ENCODE measurements around the gene SMPX.

SMPX gene

DNA sequence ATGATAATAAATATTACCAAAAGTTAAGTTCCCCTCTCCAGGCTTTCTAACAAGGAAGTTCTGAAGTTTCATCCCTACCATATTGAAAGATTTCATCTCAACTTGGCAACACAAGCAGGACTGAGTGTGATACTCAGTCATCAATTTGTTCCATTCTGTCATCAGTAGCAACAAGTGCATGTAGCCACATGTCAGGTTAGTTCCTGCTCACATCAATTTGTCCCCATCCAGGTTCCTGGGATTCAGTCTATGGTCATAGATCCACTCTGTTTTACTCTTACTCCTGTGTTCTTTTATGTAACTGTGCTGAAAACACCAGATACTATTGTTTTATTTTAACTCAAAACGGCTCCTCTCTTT lies 22.2 kb downstream of the SMPX start:
- Mint-ChIP-seq H3K4me3 (no peak overlapping the region), H3K27me3 (ENCODE audit: low read depth, poor library complexity) (peaks cover 5% of the 10 kb centered on the region), H3K4me1 (peaks cover 32% of the 10 kb centered on the region), H3K36me3 (ENCODE audit: low read depth) (no peaks in the 10 kb centered on the region), H3K27ac (no peak overlapping the region), H3K9me3 (no peaks in the 10 kb centered on the region)
- DNase-seq = no peak
- TF ChIP-seq, protein P1, sequence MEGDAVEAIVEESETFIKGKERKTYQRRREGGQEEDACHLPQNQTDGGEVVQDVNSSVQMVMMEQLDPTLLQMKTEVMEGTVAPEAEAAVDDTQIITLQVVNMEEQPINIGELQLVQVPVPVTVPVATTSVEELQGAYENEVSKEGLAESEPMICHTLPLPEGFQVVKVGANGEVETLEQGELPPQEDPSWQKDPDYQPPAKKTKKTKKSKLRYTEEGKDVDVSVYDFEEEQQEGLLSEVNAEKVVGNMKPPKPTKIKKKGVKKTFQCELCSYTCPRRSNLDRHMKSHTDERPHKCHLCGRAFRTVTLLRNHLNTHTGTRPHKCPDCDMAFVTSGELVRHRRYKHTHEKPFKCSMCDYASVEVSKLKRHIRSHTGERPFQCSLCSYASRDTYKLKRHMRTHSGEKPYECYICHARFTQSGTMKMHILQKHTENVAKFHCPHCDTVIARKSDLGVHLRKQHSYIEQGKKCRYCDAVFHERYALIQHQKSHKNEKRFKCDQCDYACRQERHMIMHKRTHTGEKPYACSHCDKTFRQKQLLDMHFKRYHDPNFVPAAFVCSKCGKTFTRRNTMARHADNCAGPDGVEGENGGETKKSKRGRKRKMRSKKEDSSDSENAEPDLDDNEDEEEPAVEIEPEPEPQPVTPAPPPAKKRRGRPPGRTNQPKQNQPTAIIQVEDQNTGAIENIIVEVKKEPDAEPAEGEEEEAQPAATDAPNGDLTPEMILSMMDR (IDR thresholded peaks at IDR 0.05) = no peak

GRCh38 chrX:21735038-21735767 lies 22.7 kb downstream of the SMPX start:
- peaks cover 27% of the 10 kb centered on the region for H3K4me1 Mint-ChIP-seq
- no peak overlapping the region for H3K27ac Mint-ChIP-seq
- no peak for DNase-seq
- H3K9me3 Mint-ChIP-seq = no peaks in the 10 kb centered on the region
- TF ChIP-seq, protein P1 (IDR thresholded peaks at IDR 0.05) = no peak
- H3K36me3 Mint-ChIP-seq (ENCODE audit: low read depth) = no peaks in the 10 kb centered on the region
- H3K4me3 Mint-ChIP-seq = no peak overlapping the region
- H3K27me3 Mint-ChIP-seq (ENCODE audit: low read depth, poor library complexity) = peaks cover 5% of the 10 kb centered on the region

DNA sequence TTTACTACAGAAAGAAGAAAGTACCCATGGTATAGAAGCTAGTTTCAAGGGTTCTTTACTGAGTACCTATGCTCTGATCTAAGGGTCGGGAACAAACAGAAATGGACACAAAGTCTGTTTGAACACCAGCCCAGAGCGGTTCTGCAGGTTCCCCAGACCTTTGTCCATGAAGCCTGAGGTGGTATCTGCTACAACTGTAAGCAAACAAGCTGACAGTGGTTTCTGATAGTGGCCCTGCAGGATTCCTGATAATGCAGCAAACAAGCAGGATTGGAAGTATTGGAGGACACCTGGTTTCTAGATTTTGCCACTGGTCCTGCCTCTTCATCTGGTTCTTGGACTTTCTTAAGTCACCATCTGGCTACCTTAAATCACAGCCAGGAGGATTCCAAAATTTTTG lies 23.7 kb downstream of the SMPX start:
- no peak for DNase-seq
- Mint-ChIP-seq H3K27me3 (ENCODE audit: low read depth, poor library complexity) (peaks cover 5% of the 10 kb centered on the region), H3K4me3 (no peak overlapping the region), H3K27ac (no peak overlapping the region), H3K9me3 (no peaks in the 10 kb centered on the region), H3K4me1 (peaks cover 19% of the 10 kb centered on the region), H3K36me3 (ENCODE audit: low read depth) (no peaks in the 10 kb centered on the region)
- TF ChIP-seq, protein P1 (IDR thresholded peaks at IDR 0.05) = no peak

- Mint-ChIP-seq H3K27ac (no peak overlapping the region), H3K9me3 (no peaks in the 10 kb centered on the region), H3K4me3 (no peak overlapping the region), H3K36me3 (ENCODE audit: low read depth) (no peaks in the 10 kb centered on the region), H3K4me1 (peaks cover 17% of the 10 kb centered on the region), H3K27me3 (ENCODE audit: low read depth, poor library complexity) (peaks cover 5% of the 10 kb centered on the region)
- DNase-seq = no peak
- TF ChIP-seq, protein P1 (IDR thresholded peaks at IDR 0.05) = no peak
Observed at GRCh38 chrX:21733705-21734104, 24.2 kb downstream of the SMPX start.

- no peak overlapping the region for H3K27ac Mint-ChIP-seq
- H3K4me3 Mint-ChIP-seq = no peak overlapping the region
- TF ChIP-seq, protein P1 (IDR thresholded peaks at IDR 0.05) = no peak
- H3K9me3 Mint-ChIP-seq = no peaks in the 10 kb centered on the region
- H3K36me3 Mint-ChIP-seq (ENCODE audit: low read depth) = no peaks in the 10 kb centered on the region
- H3K27me3 Mint-ChIP-seq (ENCODE audit: low read depth, poor library complexity) = peaks cover 15% of the 10 kb centered on the region
- peaks cover 15% of the 10 kb centered on the region for H3K4me1 Mint-ChIP-seq
- no peak for DNase-seq
Observed at GRCh38 chrX:21730026-21730425, 27.9 kb downstream of the SMPX start.
